Body of pancreas (tissue), 4 donors: ENCODE results near the gene OR1J4.

Experiments
- POLR2A ChIP-seq, 3 donors: fragments of 450-650 bp; IDR thresholded peaks; one replicate each; pipeline ENCODE4 v1.6.1; 2016; ENCODE audit warnings: antibody characterized with exemption in 3 of 3, mild to moderate bottlenecking in 2 of 3
- TF ChIP-seq, protein P1 (sequence below), 7 experiments: fragments of 450-650 bp in 4 of 7; fragments of 200-600 bp in 3 of 7; sonication (generic) in 3 of 7; IDR thresholded peaks; one replicate each; pipeline ENCODE4 v1.5.1; 2016 to 2019; ENCODE audit warnings: antibody characterized with exemption in 7 of 7

DNA sequence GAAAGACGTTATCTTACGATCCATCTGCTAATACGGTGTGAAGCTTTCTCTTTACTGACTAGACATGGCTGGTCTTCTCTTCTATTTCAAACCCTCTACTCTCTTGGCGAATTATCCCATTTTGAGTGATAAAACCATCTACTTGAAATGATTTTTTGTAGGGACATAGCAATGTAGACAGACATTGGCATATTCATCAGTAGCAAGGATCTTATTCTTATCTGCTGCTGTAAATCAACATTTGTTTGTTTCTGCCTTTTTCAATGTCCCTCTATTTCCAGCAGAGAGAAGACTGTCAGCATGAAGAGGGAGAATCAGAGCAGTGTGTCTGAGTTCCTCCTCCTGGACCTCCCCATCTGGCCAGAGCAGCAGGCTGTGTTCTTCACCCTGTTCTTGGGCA, at the start of gene OR1J4:
- no peak for TF ChIP-seq POLR2A (IDR thresholded peaks at IDR 0.05)
- TF ChIP-seq, protein P1, sequence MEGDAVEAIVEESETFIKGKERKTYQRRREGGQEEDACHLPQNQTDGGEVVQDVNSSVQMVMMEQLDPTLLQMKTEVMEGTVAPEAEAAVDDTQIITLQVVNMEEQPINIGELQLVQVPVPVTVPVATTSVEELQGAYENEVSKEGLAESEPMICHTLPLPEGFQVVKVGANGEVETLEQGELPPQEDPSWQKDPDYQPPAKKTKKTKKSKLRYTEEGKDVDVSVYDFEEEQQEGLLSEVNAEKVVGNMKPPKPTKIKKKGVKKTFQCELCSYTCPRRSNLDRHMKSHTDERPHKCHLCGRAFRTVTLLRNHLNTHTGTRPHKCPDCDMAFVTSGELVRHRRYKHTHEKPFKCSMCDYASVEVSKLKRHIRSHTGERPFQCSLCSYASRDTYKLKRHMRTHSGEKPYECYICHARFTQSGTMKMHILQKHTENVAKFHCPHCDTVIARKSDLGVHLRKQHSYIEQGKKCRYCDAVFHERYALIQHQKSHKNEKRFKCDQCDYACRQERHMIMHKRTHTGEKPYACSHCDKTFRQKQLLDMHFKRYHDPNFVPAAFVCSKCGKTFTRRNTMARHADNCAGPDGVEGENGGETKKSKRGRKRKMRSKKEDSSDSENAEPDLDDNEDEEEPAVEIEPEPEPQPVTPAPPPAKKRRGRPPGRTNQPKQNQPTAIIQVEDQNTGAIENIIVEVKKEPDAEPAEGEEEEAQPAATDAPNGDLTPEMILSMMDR (IDR thresholded peaks at IDR 0.05): no peak
